ENCODE data around the gene RINT1.

DNA sequence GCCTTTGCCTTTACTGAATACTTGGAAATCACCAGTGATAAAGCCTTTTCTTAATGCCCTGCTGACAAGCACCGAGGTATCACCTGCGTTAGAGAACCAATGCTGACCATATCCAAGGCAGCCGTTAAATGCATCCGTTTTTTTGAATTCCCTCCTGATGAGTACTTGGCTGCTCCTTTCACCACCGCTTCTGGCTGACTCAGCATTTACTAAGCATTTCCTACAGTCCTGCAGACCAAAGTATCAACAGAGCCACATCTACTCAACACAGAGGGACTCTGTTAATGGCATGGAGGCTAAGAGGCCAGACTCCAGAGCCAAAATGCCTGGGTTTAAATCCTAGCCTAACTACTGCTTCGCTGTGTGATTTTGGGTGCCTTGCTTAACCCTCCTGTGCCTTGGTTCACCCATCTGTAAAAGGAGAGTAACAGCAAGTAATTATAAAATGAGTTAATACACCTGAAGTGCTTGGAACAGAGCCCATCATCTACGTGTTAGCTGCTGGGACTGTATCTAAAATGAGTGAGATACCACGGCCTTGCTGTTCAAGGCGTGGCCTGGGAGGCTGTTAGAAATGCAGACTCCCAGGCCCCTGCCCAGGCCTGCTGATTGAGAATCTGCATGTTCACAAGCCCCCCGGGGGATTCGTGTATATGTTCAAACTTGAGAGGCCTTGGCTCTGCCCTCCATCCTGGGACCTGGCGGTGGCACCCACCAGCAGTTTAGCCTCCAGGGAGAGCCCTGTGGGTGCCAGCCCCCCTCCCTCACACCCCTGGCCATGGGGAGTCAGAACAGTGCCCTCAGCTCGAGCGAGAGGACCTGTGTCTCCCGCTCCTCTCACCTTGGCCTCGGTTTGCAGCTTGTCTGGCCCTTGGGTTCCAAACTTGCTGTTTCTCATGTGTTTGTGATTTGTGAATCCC lies 80.1 kb downstream of the RINT1 start:
- TF ChIP-seq, protein P1, sequence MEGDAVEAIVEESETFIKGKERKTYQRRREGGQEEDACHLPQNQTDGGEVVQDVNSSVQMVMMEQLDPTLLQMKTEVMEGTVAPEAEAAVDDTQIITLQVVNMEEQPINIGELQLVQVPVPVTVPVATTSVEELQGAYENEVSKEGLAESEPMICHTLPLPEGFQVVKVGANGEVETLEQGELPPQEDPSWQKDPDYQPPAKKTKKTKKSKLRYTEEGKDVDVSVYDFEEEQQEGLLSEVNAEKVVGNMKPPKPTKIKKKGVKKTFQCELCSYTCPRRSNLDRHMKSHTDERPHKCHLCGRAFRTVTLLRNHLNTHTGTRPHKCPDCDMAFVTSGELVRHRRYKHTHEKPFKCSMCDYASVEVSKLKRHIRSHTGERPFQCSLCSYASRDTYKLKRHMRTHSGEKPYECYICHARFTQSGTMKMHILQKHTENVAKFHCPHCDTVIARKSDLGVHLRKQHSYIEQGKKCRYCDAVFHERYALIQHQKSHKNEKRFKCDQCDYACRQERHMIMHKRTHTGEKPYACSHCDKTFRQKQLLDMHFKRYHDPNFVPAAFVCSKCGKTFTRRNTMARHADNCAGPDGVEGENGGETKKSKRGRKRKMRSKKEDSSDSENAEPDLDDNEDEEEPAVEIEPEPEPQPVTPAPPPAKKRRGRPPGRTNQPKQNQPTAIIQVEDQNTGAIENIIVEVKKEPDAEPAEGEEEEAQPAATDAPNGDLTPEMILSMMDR (IDR thresholded peaks at IDR 0.05; ENCODE audit: insufficient read depth, low read length) = no peak
- TF ChIP-seq POLR2AphosphoS5 (IDR thresholded peaks at IDR 0.05; ENCODE audit: low read depth) (no peak), GABPA (IDR thresholded peaks at IDR 0.05; ENCODE audit: low read depth) (no peak)
- TF ChIP-seq, protein P2, sequence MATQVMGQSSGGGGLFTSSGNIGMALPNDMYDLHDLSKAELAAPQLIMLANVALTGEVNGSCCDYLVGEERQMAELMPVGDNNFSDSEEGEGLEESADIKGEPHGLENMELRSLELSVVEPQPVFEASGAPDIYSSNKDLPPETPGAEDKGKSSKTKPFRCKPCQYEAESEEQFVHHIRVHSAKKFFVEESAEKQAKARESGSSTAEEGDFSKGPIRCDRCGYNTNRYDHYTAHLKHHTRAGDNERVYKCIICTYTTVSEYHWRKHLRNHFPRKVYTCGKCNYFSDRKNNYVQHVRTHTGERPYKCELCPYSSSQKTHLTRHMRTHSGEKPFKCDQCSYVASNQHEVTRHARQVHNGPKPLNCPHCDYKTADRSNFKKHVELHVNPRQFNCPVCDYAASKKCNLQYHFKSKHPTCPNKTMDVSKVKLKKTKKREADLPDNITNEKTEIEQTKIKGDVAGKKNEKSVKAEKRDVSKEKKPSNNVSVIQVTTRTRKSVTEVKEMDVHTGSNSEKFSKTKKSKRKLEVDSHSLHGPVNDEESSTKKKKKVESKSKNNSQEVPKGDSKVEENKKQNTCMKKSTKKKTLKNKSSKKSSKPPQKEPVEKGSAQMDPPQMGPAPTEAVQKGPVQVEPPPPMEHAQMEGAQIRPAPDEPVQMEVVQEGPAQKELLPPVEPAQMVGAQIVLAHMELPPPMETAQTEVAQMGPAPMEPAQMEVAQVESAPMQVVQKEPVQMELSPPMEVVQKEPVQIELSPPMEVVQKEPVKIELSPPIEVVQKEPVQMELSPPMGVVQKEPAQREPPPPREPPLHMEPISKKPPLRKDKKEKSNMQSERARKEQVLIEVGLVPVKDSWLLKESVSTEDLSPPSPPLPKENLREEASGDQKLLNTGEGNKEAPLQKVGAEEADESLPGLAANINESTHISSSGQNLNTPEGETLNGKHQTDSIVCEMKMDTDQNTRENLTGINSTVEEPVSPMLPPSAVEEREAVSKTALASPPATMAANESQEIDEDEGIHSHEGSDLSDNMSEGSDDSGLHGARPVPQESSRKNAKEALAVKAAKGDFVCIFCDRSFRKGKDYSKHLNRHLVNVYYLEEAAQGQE (IDR thresholded peaks at IDR 0.05; ENCODE audit: insufficient replicate concordance, low read depth) = no peak

Data from HL-60 (cell line).